ENCODE results near the gene PPP5C.

PPP5C gene

GRCh38 chr19:46409191-46409590, 62.3 kb downstream of the PPP5C start:
- ChIA-PET POLR2A (ENCODE audit: low non-redundant PET) (no interaction called here), CTCF (interaction anchor here (0.8 kb wide), 1 partner anchor 41 kb away, joined by 3 read pairs; no protein-coding TSS in a partner anchor)
- peak overlapping the region; percentile 93 for H3K27ac ChIP-seq
- DNase-seq (ENCODE audit: low spot score) = no peak
- no peak for TF ChIP-seq CTCF (conservative IDR thresholded peaks at IDR 0.05; ENCODE audit: low read depth)

- CTCF ChIA-PET = interaction anchor here (0.6 to 1.0 kb wide), 3 partner anchors 15 to 931 kb away, joined by 3 to 6 read pairs (median 3); no protein-coding TSS in a partner anchor
These were observed 63.6 kb downstream of the PPP5C start for GRCh38 chr19:46410205-46411087.

DNA sequence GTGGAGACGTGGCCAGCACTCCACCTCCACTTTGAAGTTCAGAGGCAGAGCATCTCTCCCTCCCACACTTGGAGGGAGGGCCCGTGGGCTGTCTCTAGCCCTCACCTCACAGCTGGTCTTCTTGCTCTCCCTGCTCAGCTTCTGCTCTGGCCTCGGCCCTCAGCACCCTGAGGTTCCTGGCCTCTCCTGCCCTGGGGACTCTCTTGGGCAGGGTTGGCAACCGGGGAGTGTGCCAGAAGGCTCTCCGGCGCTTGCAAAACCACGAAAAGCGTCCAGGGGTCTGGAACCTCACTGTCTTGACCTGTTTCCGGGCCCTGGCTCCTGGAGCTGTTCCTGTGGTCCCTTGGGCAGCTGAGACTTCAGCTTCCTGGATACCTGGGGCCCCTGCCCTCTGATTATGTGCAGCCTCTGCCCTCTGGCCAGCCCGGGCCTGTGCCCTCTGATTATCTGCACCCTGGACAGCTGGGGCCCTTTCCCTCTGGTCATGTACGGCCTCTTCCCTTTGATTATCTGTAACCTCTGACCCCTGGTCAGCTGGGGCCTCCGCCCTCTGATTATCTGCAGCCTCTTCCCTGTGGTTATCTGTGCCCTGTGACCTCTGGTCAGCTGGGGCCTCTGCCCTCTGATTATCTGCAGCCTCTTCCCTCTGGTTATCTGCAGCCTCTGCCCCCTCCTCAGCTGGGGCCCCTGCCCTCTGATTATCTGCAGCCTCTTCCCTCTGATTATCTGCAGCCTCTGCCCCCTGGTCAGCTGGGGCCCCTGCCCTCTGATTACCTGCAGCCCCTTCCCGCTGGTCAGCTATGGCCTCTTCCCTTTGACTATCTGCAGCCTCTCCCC, 64.4 kb downstream of the PPP5C start:
- no peak for DNase-seq (ENCODE audit: low spot score)
- H3K27ac ChIP-seq = peak overlapping the region; percentile 93
- TF ChIP-seq CTCF (conservative IDR thresholded peaks at IDR 0.05; ENCODE audit: low read depth) = no peak
- POLR2A ChIA-PET (ENCODE audit: low non-redundant PET) = no interaction called here
- CTCF ChIA-PET = interaction anchor here (0.6 to 1.0 kb wide), 3 partner anchors 15 to 709 kb away, joined by 3 to 6 read pairs (median 5); no protein-coding TSS in a partner anchor

More at GRCh38 chr19:46410205-46411087, 63.6 kb downstream of the PPP5C start:
- DNase-seq (ENCODE audit: low spot score) = no peak
- peak overlapping the region; percentile 93 for H3K27ac ChIP-seq
- TF ChIP-seq CTCF (conservative IDR thresholded peaks at IDR 0.05; ENCODE audit: low read depth) = no peak
- POLR2A ChIA-PET (ENCODE audit: low non-redundant PET) = interaction anchor here (0.6 kb wide), 1 partner anchor 55 kb away, joined by 7 read pairs; no protein-coding TSS in a partner anchor

DNA sequence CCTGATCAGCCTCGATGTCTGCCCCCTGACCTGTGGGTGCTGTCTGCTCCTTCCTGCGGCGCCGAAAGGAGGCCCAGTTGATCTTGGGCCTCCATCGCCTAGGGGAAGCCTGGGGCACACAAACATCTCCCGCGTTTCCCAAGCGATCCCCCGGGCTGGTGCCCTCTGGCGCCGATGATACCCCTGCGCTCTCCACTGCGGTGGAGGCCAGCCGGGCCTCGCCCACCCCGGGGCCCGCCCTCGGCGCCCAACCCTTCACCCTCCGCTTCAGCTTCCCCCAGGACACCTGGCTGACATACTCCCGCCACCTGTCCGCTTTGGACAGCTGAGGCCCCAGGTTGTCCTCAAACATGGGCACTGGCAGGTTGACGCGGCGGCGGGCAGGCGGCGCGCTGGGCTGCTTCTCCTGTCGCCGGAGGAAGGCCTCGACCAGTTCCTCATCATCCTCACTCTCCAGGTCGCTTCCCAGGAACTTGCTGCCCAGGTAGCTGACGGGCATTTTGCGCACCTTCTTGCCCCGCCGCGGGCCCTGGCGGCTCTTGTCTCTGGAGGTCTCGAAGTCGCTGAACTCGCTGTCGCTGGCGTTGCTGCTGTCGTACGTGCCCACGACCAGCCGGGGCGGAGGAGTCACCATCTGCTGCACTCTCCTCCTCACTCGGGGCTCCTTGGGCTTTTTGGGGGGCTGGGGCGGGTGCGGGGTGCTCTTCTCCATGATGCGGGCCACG, 65.2 kb downstream of the PPP5C start:
- TF ChIP-seq CTCF (conservative IDR thresholded peaks at IDR 0.05; ENCODE audit: low read depth) = no peak
- H3K27ac ChIP-seq = peak overlapping the region; percentile 93
- no peak for DNase-seq (ENCODE audit: low spot score)
- ChIA-PET POLR2A (ENCODE audit: low non-redundant PET) (no interaction called here), CTCF (interaction anchor here (0.6 kb wide), 1 partner anchor 708 kb away, joined by 5 read pairs; no protein-coding TSS in a partner anchor)

GRCh38 chr19:46412650-46413261, 65.9 kb downstream of the PPP5C start:
- CTCF ChIA-PET = interaction anchor here (0.8 to 1.0 kb wide), 2 partner anchors 17 to 18 kb away, joined by 3 to 4 read pairs; no protein-coding TSS in a partner anchor
- DNase-seq (ENCODE audit: low spot score) = no peak
- POLR2A ChIA-PET (ENCODE audit: low non-redundant PET) = no interaction called here
- peak overlapping the region; percentile 93 for H3K27ac ChIP-seq
- TF ChIP-seq CTCF (conservative IDR thresholded peaks at IDR 0.05; ENCODE audit: low read depth) = no peak
